HG03575 (cell line): Measurements from ENCODE around the gene GSTT2.

Source experiments
- ATAC-seq: cut with Tn5 transposase; IDR thresholded peaks from one replicate; pipeline ENCODE4 v1.9.1; 2021; ENCODE audit not compliant: unreplicated experiment, insufficient number of reproducible peaks, low FRiP score; ENCODE audit errors: extremely low read depth

GSTT2 gene

GRCh38 chr22:24006207-24006913 lies 26.4 kb downstream of the GSTT2 start:
- ATAC-seq: no peak

GRCh38 chr22:24006914-24007214 lies 26.9 kb downstream of the GSTT2 start:
- ATAC-seq: no peak

DNA sequence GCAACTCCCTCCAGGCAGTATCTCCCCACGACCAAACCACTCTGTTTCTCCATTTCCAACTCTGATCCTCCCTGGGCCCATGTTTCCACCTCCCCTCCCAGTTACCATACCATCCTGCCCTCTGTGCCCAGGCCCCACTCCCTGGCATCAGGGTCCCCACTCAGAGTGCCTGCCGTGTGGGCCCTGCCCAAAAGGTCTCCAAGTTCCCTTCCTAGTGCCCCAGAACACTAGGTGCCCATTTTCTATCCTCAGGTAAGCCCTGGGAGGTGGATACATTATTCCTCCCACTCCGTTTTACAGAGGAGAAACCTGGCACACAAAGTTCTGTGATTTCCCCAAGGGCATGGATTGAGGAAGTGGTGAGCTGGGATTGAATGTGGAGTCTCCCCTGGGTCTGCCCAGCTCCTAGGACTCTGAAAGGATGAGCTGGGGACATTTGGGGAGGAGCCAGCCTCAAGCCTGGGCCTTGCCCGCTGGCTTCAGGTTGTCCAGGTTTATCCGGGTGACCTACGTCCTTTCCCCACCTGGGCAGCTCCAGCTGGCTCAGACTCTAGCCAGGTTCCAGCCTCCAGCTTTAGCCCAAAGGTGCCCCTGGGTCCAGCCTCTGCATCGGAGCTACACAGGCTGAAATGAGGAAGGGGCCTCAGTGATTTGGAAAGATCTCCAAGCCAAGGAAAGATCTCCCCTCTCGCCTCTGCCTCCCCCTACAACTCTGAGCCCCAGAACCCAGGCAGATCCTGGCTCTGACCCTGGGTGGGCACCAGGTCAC lies 27.5 kb downstream of the GSTT2 start:
- ATAC-seq: no peak

- no peak for ATAC-seq
Measured at GRCh38 chr22:24008022-24008283, 28.0 kb downstream of the GSTT2 start.

GRCh38 chr22:24008381-24009226 lies 28.7 kb downstream of the GSTT2 start:
- no peak for ATAC-seq

DNA sequence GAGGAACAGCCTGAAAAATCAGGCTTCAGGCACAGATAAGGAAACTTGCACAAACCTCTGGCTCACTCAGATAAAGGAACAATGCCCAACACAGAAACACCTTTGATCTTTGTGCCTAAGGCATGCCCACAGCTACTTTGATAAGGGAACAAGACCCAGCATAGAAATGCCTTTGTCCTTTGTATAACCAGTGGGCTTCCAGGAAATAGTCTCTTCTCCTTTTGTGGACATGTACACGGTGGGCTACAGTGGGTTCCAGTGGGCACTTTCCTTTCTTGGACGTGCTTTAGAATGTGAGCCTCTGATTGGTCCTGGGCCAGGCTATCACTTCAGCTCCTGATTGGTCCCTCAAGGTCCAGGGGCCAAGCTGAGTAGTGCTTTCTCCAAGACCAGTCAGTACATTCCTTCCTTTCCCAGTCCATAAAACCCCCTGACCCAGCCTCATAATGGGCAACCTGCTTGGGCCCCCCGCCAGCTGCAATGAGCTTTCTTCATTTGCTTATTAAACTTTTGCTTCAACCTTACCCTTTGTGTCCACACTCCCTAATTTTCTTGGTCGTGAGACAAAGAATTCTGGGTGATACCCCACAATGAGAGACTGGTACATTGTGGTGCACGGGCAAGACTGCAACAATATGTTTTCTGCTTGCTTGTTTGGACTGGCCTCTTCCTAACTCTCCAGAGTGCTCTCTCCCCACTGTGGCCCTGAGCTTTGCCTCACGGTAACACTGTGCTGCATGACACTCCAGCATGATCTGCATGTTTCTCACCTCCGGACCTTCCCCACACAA lies 29.5 kb downstream of the GSTT2 start:
- ATAC-seq: no peak

DNA sequence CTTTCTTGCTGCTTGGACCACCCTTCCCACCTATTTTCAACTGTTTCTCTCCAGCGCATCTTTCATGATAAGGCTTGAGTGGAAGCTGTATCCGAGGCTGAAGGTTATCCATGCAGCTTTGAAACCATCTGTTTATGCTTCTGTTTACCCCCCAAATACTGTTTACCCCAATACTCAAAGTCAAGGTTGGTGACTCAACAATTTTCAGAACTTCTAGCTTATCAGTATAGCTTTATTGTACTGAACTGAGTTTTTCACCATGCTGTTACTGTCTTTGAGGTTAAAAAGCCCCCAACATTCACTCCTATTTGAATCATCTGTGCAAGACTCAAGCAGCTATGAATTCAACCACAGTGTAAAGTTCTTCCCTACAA lies 30.1 kb downstream of the GSTT2 start:
- no peak for ATAC-seq

- ATAC-seq: no peak
Measured at GRCh38 chr22:24011735-24012068, 31.8 kb downstream of the GSTT2 start.

GRCh38 chr22:24016156-24016555 lies 36.2 kb downstream of the GSTT2 start:
- ATAC-seq: no peak

GRCh38 chr22:24021304-24021703 lies 41.4 kb downstream of the GSTT2 start:
- ATAC-seq: no peak

GRCh38 chr22:24023204-24023789 lies 43.4 kb downstream of the GSTT2 start:
- no peak for ATAC-seq

GRCh38 chr22:24024354-24024753 lies 44.4 kb downstream of the GSTT2 start:
- no peak for ATAC-seq

- ATAC-seq: no peak
Measured at GRCh38 chr22:24025475-24025874, 45.5 kb downstream of the GSTT2 start.

- no peak for ATAC-seq
Measured at GRCh38 chr22:24026056-24026455, 46.1 kb downstream of the GSTT2 start.

DNA sequence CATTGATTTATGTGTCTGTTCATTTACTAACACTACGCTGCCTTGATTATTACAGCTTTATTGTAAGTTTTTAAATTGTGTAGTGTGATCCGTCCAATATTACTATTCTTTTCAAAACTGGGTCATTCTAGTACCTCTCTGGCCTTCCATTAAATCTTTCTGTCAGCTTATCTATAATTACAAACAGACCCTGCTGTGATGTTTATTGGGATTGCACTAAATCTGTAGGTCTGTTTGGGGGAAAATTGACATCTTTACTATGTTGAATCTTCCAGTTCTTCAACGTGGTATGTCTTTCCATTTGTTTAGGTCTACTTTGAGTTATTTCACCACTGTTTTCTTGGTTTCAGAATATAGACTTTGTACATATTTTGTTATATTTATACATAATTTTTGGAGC lies 46.8 kb downstream of the GSTT2 start:
- no peak for ATAC-seq

DNA sequence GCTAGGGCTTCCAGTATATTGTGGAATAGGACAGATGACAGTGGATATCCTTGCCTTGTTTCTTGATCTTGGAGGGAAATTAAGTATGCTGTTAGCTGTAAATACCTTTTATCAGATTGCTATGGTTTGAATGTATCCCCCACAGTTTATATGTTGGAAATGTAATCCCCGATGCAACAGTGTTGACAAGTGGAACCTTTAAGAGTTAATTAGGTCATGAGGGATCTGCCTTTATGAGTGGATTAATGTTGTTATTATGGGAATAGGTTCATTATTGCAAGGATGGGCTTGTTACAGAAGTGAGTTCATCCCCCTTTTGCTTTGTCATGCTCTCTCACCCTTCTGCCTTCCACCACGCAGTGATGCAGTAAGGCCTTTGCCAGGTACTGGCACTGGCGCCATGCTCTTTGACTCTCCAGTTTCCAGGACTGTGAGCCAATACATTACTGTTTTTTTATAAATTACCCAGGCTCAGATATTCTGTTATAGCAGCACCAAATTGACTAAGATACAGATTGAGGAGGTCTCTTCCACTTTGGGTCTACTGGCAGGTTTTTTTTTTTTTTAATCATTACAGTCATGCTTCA lies 47.5 kb downstream of the GSTT2 start:
- ATAC-seq: no peak

DNA sequence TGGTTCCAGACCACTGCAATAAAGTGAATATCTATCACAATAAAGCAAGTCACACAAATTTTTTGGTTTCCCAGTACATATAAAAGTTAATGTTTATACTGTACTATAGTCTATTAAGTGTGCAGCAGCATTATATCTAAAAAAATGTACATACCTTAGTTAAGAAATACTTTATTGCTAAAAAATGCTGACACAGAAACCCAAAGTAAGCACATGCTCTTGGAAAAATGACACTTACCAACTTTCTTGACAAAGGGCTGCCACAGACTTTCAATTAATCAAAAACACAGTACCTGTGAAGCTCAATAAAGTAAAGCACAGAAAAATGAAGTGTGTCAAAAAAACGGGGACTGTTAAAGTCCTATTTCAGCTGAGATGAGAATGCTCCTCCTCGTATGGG lies 48.1 kb downstream of the GSTT2 start:
- ATAC-seq: no peak

GRCh38 chr22:24028533-24028932 lies 48.6 kb downstream of the GSTT2 start:
- no peak for ATAC-seq

DNA sequence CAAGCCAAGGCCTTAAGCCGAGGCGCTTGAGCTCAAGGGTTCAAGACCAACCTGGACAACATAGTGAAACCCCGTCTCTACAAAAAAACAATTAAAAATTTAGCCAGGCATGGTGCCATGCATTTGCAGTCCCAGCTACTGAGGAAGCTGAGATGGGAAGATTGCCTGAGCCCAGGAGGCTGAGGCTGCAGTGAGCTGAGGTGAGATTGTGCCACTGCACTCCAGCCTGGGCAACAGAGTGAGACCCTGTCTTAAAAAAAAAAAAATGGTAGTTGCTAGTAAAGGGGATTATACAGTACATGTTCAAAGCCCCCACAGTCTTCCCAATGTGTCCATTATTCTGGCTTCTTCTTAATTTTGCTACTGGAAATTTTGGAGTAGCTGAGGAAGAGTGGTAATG lies 49.4 kb downstream of the GSTT2 start:
- no peak for ATAC-seq
